Muscle of arm (tissue), 12 donors: ENCODE results near the gene TRIM8. TPM values are rescaled to one million over a fixed set of nuclear protein-coding genes. Genes with fewer than 3 reads are reported as not detected.

Source experiments
- DNase-seq: peaks from one replicate; pipeline ENCODE4 v3.0.0-alpha.2; 2013
- polyA plus RNA-seq, 12 donors: library from polyadenylated mRNA; unstranded; fragments of 120-200 nt; gene quantifications; one replicate each; pipeline ENCODE4 v1.2.1, GENCODE V29; 2013; ENCODE audit not compliant: insufficient read length in 12 of 12

TRIM8 gene
- polyA plus RNA-seq, 12 donors: 60.8 to 367 (median 74.1) TPM

DNA sequence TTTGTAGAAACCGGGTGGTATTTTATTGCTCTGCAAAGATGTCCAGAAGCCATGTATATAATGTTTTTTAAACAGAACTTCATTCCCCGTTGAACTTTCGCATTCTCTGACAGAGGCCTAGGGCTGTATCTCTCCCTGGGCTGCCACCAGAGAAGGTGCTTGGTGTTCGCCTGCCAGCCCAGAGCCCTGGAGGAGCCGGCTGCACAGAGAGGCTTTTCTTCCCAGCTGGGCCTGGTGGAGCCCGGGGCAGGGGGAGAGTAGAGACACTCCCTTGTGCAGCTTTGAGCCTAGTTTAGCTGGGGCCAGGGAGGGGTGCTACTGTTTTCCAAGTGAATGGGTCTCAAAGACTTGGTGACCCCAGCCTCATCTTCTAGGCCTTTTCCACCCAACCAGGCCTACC lies 13.6 kb upstream of the TRIM8 start:
- no peak for DNase-seq

DNA sequence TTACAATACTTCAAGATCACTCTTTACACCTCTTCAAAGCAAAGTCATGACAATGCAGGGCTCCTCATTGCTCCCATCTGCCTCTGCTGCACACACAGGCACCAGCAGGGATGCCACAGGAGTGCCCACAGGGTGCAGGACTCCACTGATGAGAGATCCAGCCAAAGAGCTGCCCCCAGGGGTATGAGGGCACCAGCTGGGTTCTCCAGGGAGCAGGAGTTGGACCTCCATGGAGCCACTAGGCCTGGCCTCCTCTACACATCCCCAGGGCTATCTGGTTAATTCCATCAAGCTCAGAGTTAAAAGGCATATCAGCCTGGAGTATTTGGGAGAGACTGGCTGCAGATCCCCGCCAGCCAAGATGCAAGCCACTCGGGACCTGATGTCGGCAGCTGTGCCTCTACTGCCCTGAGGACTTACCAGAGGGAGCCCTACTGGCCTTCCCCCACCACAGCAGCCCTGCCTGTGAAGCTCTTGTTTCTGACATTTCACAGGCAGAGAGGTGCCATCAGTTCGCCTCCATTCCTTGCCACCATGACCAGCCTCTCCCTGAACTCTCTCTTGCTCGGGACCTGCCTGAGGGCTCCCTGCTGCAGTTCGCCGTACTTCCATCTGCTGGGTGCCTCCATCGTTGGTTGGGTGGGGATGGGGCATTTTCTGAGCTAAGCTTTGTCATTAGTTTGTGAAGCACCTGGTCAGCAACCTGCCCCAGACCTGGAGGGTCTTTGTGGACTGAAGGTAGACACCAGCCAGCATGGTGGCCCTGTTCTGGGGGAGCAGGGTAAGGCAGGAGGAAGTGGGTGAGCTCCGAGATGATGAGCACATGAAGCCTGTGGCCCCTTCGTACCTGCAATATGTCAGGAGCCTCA lies 12.5 kb upstream of the TRIM8 start:
- DNase-seq: no peak

DNA sequence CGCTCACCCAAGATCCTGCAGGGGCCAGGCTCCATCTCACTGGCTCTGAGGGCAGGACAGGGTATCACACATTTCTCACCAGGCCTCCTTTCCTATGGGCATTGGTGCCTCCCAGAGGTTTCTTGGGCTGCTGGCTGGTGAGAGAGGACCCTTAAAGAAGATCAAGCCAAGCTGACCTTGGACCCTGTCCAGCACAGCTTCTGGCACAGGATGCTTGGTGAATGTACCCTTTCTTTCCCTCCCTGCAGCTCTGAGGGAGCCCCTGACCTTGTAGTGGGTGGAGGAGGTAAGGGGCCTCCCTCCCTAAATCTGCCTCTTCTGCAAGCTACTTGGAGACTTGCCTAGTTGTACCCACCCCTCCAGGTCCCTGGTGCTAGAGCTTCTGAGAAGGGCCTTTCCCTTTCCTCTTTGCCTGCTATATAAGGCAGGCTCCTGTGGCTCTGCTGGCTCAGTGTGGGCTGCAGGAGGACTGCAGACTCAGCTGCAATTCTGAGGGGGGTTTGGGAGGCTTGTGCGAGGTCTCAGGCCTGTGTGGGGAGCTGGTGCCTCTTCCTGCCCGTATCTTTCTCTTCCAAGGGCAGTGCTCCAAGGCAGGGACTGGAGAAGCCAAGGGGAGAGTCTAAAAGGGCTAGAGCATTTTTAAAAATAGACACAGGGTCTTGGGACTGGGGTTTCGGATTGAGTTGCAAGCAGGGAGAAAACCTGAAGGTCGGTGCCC lies 11.7 kb upstream of the TRIM8 start:
- peak; percentile 87 for DNase-seq

DNA sequence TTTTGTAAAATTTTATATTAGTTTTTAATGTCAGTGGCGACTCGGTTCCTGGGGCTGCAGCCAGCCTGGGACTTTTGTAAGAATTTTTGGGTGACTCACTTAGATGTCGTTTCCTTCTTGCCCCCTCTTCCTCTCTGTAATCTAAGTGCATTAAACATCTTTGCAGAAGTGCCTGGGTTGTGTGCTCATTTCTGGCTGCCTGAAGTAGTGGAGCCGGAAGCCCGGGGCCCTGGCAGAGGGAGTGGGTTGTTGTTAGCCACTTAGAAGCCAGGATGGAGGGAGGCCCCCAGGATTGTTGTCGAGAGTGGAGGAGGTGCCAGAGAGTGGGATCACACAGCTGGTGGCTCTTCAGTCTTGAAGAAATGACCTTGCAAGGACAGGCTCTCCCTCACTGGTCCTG lies 11.0 kb upstream of the TRIM8 start:
- DNase-seq: no peak

DNA sequence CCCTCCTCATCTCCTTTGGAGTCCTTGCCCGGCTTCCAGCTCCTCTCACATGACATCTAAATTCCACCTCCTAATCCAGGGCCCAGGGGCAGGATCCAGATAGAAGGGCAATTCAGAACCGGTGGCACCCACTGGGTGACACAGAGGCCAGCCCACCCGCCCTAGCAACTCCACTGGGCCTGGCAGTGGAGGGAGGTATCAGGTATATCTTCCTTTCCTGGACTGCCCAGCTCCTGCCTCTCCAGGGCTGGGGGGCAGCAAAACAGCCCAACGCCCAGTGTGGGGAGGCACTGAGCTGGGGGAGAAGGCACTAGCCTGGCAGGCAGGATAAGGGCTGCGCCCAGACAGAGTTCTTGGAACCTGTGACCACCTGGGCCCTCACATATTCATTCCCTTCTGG lies 10.4 kb upstream of the TRIM8 start:
- no peak for DNase-seq

DNA sequence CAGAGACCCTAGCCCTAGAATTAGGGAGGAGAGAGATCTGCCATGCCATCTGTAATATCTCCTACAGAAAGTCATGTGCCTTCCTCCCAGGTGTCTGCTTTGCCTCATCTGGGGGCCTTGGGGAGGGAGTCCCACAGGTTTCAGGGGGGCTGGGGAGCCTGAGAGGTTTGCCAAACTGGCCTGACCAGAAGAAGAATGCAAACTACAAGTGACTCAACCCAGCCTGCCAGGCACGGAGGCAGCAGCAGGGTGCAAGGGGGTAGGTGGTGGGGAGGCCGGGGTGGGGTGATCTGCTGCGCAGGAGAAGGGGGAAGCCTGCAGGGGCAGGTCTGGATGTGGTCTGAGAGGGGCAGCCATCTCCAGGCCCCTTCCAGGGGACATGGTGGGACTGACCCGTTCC lies 9.6 kb upstream of the TRIM8 start:
- no peak for DNase-seq

DNA sequence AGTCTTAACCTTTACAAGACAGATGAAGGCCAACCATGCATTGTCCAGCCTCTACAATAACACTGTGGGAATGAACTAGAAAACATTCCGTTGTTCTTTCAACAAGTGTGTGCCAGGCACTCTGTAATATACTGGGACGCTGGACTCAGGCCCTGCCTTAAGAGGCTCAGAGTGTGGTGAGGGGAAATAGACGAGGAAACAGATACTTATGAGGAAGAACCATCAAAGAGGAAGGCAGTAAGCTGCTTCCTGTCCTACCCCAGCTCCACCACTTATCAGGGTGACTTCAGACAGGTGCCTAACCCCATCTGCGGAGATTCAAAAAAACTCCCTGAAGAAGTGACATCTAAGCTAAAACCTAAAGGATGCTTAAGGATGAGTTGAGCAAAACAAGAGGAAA lies 8.9 kb upstream of the TRIM8 start:
- no peak for DNase-seq

DNA sequence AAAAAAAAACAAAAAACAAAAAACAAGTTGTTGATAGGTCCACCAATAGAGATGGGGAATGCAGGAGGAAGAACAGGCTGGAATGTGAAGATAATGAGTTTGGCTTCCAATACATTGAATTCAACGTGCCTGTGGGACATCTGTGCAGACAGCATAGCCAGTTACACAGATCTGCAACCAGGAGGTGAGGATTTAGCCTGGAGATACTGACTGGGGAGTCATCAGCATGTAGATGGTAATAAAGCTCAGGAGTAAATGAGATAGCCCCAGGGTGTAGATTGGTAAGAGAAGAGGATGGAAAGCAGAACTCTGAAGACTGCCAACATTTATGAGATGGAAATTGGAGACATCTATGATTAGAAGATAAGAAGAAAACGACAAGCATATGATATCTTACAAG lies 4.7 kb upstream of the TRIM8 start:
- DNase-seq: no peak

DNA sequence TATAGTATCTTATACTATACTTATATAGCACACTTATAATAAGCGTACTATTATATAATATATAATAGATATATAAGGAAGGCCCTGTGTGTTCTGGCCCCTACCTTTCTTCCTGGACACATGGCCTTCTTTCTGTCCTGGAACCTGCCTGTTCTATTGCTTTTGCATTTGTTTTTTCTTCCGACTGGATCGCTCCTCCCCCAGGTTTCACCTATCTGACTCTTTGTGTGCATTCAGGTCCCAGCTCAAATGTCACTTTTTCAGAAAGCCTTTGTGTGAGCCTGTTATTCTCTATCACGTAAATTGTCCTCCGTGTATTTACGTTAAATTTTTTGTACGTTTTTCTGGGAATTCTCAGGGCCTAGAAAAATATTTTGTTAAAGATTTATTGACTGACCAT lies 2.9 kb upstream of the TRIM8 start:
- DNase-seq: no peak

DNA sequence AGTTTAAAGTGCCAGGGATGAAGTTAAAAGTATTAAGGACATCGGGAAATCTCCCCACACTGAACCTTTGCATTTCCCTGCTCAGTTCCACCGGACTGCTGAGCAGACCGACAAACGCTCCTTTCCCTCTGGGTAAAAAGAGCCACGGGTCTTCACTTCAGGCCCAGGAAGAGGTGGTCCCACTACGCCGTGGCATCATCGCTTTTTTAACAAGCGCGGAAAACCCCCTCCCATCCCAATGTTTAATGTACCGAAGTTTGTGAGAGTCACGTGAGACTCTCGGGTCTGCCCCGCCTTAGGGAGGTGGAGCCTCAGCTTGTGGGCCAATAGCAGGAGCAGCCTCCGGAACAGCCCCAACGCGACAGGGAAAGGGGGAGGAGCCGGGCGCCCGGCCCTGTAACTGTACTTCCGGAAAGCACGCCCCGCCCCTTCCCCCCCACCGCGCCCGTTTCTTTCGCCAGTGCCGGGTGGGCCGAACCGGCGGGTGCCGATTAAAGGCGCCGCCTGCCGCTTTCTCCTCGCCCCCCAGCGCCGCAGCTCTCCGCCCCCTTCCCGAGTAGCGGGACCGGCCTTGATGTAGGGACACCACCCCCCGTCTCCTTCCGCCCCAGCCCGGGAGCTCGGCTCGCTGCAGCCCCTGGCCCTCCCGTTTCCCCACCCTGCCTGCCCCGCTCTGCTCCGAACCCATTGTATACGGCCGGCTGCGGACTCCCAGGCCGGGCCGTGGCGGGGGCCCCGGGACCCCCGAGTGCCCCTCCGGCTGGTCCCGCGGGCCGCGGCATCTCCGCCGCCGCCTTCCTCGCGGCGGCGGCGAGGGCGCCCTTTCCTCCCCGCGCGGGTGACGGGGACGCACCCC lies 2.2 kb upstream of the TRIM8 start:
- peak; percentile 98 for DNase-seq

DNA sequence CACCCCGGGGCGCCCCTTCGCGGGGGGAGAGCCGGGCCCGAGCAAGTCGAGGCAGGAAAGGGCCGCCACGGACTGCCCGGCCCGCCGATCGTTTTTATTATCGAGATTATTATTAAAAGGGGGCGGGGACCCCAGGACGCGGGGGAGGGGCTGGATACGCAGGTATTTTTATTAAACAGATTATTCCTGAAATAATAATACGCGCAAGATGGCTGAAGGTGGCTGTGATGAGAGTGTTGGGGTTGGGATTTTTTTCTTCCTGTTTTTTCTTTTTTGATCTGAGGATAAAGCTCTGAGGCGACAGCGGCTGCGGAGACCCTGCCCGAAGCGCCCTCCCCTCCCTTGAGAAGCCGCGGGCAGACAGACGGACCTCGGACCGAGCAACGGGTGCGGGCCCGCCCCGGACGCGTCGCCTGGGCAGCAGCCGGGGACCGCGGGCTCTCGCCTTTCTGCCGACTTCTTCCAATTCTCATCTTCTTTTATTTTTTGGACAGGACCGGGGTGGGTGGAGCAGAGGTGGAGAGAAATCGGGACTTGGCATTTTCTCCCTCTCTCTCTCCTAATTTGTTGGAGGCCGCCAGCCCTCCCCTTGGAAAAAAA lies 1.4 kb upstream of the TRIM8 start:
- DNase-seq: peak; percentile 87

DNA sequence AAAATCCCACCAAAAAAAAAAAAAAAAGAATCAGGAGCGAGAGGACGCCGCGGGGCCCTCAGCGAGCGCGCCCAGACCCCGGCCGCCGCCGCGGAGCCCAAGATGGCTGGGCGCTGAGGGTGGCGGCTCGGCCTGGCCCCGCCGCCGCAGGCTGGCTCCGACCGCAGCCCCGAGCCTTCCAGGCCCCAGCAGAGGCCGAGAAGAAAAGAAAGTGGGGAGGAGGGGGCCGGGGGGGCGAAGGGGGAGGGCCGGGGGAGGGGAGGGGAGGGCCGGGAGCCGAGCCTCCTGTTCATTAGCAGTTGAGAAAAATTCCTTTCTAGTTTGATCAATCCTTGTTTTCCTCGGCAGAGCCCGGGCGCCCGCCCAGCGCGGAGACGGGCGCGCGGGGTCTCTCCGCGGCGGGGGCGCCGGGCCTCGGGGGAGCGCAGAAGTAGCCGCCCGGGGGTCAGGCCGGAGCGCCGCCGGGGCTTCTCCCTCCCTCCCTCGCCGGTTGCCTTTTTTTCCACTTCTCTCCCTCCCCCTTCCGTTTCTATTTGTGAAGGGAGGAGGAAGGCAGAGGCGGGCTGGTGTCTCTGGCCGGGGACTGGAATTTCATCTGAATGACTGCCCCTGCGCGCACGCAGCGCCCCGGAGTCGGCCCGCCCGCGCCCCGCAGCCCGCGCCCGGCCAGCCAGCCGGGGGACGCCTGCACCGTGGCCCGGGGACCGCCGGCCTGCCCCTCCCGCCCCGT lies 778 bp upstream of the TRIM8 start:
- peak; percentile 70 for DNase-seq

DNA sequence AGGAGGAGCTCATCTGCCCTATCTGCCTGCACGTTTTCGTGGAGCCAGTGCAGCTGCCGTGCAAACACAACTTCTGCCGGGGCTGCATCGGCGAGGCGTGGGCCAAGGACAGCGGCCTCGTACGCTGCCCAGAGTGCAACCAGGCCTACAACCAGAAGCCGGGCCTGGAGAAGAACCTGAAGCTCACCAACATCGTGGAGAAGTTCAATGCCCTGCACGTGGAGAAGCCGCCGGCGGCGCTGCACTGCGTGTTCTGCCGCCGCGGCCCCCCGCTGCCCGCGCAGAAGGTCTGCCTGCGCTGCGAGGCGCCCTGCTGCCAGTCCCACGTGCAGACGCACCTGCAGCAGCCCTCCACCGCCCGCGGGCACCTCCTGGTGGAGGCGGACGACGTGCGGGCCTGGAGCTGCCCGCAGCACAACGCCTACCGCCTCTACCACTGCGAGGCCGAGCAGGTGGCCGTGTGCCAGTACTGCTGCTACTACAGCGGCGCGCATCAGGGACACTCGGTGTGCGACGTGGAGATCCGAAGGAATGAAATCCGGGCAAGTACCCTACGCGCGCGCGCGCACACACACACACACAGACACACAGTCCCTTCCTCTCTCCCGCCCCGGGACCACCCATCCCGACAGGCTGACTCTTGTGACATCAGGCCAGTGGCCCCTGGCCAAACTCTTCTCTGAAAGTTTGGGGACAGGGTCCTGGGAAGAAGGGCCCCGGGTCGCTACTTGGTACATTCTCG lies 538 bp downstream of the TRIM8 start:
- peak; percentile 77 for DNase-seq

DNA sequence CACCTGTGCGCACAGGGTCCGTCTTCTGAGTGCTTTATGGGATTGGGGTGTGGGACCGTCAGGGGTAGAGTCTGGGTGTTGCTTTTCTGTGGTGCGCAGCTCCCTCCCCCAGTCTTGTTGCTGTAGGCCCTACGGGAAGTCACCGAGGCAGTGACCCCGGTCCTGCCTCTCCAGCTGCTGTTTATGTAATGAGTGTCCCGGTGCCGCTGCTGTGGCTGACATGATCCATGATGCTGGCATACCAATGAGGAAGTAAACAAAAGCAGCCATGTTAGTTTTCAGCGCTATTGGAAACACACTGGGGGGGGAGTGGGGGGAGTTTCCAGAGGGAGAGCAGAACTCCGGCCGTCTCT lies 1.1 kb downstream of the TRIM8 start:
- peak; percentile 81 for DNase-seq

DNA sequence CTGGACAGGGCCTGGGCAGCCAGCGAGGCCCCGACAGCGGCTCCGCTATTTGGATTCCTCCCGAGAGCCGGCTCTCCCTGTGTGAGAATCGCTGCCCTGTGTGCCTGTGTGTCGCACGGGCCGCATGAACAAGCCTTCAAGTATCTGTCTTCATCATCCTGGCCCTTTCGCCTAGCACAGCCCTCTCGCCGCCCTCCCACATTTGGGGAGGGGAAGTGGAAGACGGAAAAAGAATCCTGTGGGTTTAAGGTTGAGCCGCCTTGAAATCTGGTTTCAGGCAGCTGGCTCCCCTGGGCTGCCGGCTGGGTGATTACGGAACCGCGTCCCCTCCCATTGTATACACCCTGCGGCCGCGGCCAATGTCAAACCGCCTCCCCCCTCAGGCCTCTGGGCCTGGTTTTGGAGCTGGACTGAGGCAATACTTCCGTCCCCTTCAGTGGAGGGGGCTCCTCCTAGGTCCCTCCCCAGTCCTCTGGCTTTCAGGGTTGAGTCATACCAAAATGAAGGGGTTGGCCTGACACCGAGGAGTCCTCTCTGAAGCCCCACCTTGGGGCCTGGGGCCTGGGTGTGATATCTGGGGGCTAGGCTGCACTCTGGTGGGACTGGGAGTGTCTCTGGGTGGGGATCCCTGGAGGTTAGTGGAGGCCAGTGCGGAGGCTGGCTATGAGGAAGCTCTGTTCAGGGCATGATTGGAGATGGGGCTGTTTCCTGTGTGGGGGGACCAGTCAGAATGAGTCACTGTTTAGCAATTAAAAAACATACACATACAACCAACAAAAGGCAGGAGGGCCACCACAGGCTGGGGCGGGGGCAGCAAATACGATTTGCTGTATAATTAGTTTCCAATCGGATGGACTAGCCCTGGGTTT lies 1.7 kb downstream of the TRIM8 start:
- peak; percentile 94 for DNase-seq

DNA sequence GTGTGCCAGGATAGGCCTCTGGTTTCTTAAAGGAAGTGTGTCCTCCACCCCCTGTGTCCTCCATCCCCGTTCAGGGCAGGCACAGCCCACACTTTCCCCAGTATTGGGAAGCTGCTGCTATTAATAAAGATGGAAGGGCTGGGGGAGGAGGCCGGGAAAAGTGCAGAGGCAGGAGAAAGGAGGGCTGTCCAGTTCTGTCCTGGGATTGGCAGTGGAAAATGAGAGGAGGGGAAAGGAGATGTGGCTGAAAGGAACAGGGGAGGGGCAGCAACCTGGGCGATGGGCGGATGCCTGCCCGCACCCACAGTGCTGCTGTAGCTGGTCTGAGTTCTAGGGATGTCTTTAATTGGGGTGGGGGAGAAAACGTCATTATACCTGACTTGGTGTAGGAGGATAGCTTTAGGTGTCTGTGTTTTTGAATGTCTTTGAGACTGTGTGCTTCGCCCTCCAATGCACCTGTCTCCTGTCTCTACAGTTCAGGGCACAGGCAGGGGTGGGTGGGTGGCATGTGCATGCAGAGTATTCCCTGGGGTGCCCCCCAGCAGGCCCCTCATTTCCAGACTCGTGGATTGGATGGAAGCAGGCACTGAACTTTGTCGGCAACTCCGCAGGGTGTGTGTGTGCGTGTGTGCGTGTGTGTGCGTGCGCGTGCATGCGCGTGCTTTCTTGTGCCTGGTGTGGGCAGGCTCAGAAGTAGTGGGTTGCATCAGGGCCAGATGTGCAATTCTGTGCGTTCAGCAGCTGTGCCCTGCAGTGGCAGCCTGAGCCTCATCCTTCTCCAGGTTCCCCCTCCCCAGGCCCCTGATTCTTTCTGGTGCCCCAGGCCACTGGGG lies 2.5 kb downstream of the TRIM8 start:
- peak; percentile 74 for DNase-seq

DNA sequence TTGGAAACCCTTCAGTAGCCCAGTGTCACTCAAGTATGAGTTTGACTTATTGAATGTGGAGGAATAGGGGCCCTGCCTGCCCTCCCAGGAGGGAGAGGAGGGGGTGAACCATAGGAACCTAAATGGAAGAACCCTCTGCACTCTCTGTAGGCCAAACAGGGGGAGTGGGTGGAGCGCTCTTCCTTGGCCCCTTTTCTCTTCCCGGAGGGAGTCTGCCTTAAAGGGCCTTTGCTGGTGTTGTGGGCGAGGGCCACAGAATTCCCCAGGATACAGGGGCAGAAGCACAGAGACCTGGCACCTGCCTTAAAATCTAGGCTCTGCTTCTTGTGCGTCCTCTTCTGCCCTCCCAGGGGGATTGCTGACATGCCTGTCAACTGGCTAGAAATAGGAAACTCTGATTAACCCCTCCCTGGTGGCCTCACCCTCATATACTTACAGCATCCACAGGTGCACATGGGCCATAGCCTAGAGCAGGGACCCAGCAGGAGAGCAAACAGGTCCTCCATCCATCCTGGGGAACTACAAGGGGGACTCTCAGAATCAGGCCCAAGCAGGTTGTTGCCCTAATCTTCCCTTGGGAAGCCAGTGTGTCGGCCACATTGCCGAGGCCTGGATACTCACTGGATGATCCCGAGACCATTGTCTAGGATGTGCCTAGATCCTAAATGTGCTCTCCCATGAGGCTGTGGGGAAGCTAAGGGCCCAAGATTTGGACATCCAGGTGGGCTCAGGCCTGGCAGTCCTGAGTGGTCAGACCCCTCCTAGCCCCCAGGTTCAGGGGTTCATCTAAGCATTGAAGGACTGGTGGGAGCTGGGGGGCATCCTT lies 3.4 kb downstream of the TRIM8 start:
- no peak for DNase-seq
